ENCODE data around the gene ACHE.

ACHE gene

GRCh38 chr7:100882785-100883526 lies 12.7 kb downstream of the ACHE start:
- peaks cover 95% of the 10 kb centered on the region for H3K36me3 Mint-ChIP-seq (ENCODE audit: low read depth)
- H3K27ac Mint-ChIP-seq = peak overlapping the region; percentile 84
- H3K4me3 Mint-ChIP-seq = no peak overlapping the region
- peaks cover 76% of the 10 kb centered on the region for H3K4me1 Mint-ChIP-seq (ENCODE audit: low read depth)
- H3K9me3 Mint-ChIP-seq = no peaks in the 10 kb centered on the region
- no peaks in the 10 kb centered on the region for H3K27me3 Mint-ChIP-seq

GRCh38 chr7:100882201-100882600 lies 13.5 kb downstream of the ACHE start:
- Mint-ChIP-seq H3K27me3 (no peaks in the 10 kb centered on the region), H3K9me3 (no peaks in the 10 kb centered on the region), H3K36me3 (ENCODE audit: low read depth) (peaks cover 92% of the 10 kb centered on the region), H3K27ac (no peak overlapping the region), H3K4me3 (no peak overlapping the region), H3K4me1 (ENCODE audit: low read depth) (peaks cover 76% of the 10 kb centered on the region)

GRCh38 chr7:100881136-100881535 lies 14.6 kb downstream of the ACHE start:
- Mint-ChIP-seq H3K36me3 (ENCODE audit: low read depth) (peaks cover 90% of the 10 kb centered on the region), H3K27me3 (no peaks in the 10 kb centered on the region), H3K27ac (no peak overlapping the region), H3K4me3 (no peak overlapping the region), H3K4me1 (ENCODE audit: low read depth) (peaks cover 76% of the 10 kb centered on the region), H3K9me3 (no peaks in the 10 kb centered on the region)

- no peaks in the 10 kb centered on the region for H3K27me3 Mint-ChIP-seq
- H3K36me3 Mint-ChIP-seq (ENCODE audit: low read depth) = peaks cover 88% of the 10 kb centered on the region
- peaks cover 74% of the 10 kb centered on the region for H3K4me1 Mint-ChIP-seq (ENCODE audit: low read depth)
- H3K9me3 Mint-ChIP-seq = no peaks in the 10 kb centered on the region
- peak overlapping the region; percentile 17 for H3K27ac Mint-ChIP-seq
- no peak overlapping the region for H3K4me3 Mint-ChIP-seq
These were observed 15.0 kb downstream of the ACHE start for GRCh38 chr7:100880645-100881044.

GRCh38 chr7:100879685-100880261 lies 15.9 kb downstream of the ACHE start:
- peak overlapping the region; percentile 4 for H3K4me3 Mint-ChIP-seq
- peaks cover 72% of the 10 kb centered on the region for H3K4me1 Mint-ChIP-seq (ENCODE audit: low read depth)
- no peaks in the 10 kb centered on the region for H3K27me3 Mint-ChIP-seq
- peak overlapping the region; percentile 21 for H3K27ac Mint-ChIP-seq
- H3K36me3 Mint-ChIP-seq (ENCODE audit: low read depth) = peaks cover 83% of the 10 kb centered on the region
- H3K9me3 Mint-ChIP-seq = no peaks in the 10 kb centered on the region

- peak overlapping the region; percentile 33 for H3K4me3 Mint-ChIP-seq
- peaks cover 71% of the 10 kb centered on the region for H3K4me1 Mint-ChIP-seq (ENCODE audit: low read depth)
- peak overlapping the region; percentile 81 for H3K27ac Mint-ChIP-seq
- no peaks in the 10 kb centered on the region for H3K27me3 Mint-ChIP-seq
- H3K9me3 Mint-ChIP-seq = no peaks in the 10 kb centered on the region
- H3K36me3 Mint-ChIP-seq (ENCODE audit: low read depth) = peaks cover 81% of the 10 kb centered on the region
These were observed 17.0 kb downstream of the ACHE start for GRCh38 chr7:100878685-100879084.

- Mint-ChIP-seq H3K9me3 (no peaks in the 10 kb centered on the region), H3K27ac (peak overlapping the region; percentile 0), H3K4me1 (ENCODE audit: low read depth) (peaks cover 64% of the 10 kb centered on the region), H3K4me3 (peak overlapping the region; percentile 48), H3K27me3 (no peaks in the 10 kb centered on the region), H3K36me3 (ENCODE audit: low read depth) (peaks cover 81% of the 10 kb centered on the region)
These were observed 17.7 kb downstream of the ACHE start for GRCh38 chr7:100878013-100878412.

GRCh38 chr7:100875356-100875751 lies 20.3 kb downstream of the ACHE start:
- H3K4me3 Mint-ChIP-seq = peak overlapping the region; percentile 98
- H3K36me3 Mint-ChIP-seq (ENCODE audit: low read depth) = peaks cover 70% of the 10 kb centered on the region
- no peaks in the 10 kb centered on the region for H3K27me3 Mint-ChIP-seq
- H3K27ac Mint-ChIP-seq = peak overlapping the region; percentile 99
- H3K9me3 Mint-ChIP-seq = no peaks in the 10 kb centered on the region
- peaks cover 58% of the 10 kb centered on the region for H3K4me1 Mint-ChIP-seq (ENCODE audit: low read depth)

GRCh38 chr7:100874577-100875355 lies 20.9 kb downstream of the ACHE start, which contains the start of gene SRRT:
Gene SRRT, plus strand, starts transcription at chr7:100875103. Its CDS starts 488 bp downstream, at chr7:100875591.
- H3K36me3 Mint-ChIP-seq (ENCODE audit: low read depth) = peaks cover 64% of the 10 kb centered on the region
- peak within 1 kb of the TSS; percentile 99 for H3K27ac Mint-ChIP-seq
- H3K4me3 Mint-ChIP-seq = peak within 1 kb of the TSS; percentile 98
- H3K4me1 Mint-ChIP-seq (ENCODE audit: low read depth) = peaks cover 55% of the 10 kb centered on the region
- no peaks in the 10 kb centered on the region for H3K9me3 Mint-ChIP-seq
- H3K27me3 Mint-ChIP-seq = no peaks in the 10 kb centered on the region

- Mint-ChIP-seq H3K9me3 (no peaks in the 10 kb centered on the region), H3K27ac (peak overlapping the region; percentile 99), H3K4me3 (peak overlapping the region; percentile 98), H3K27me3 (no peaks in the 10 kb centered on the region), H3K4me1 (ENCODE audit: low read depth) (peaks cover 50% of the 10 kb centered on the region), H3K36me3 (ENCODE audit: low read depth) (peaks cover 59% of the 10 kb centered on the region)
These were observed 21.4 kb downstream of the ACHE start for GRCh38 chr7:100874300-100874576.

GRCh38 chr7:100873599-100874299 lies 21.9 kb downstream of the ACHE start:
- Mint-ChIP-seq H3K27ac (peak overlapping the region; percentile 99), H3K4me1 (ENCODE audit: low read depth) (peaks cover 45% of the 10 kb centered on the region), H3K27me3 (no peaks in the 10 kb centered on the region), H3K4me3 (peak overlapping the region; percentile 98), H3K36me3 (ENCODE audit: low read depth) (peaks cover 54% of the 10 kb centered on the region), H3K9me3 (no peaks in the 10 kb centered on the region)

- H3K4me1 Mint-ChIP-seq (ENCODE audit: low read depth) = peaks cover 14% of the 10 kb centered on the region
- H3K4me3 Mint-ChIP-seq = peak overlapping the region; percentile 92
- H3K27ac Mint-ChIP-seq = peak overlapping the region; percentile 83
These were observed 27.8 kb downstream of the ACHE start for GRCh38 chr7:100867776-100868485.

GRCh38 chr7:100867040-100867775 lies 28.5 kb downstream of the ACHE start, which contains the start of gene TRIP6:
Gene TRIP6, plus strand, starts transcription at chr7:100867387. Its CDS starts 111 bp downstream, at chr7:100867498.
- Mint-ChIP-seq H3K9me3 (no peaks in the 10 kb centered on the region), H3K4me3 (peak within 1 kb of the TSS; percentile 92), H3K36me3 (ENCODE audit: low read depth) (peaks cover 23% of the 10 kb centered on the region), H3K27me3 (no peaks in the 10 kb centered on the region), H3K27ac (peak within 1 kb of the TSS; percentile 94), H3K4me1 (ENCODE audit: low read depth) (peaks cover 14% of the 10 kb centered on the region)

More at GRCh38 chr7:100867776-100868485, 27.8 kb downstream of the ACHE start:
- H3K36me3 Mint-ChIP-seq (ENCODE audit: low read depth) = peaks cover 21% of the 10 kb centered on the region
- H3K9me3 Mint-ChIP-seq = no peaks in the 10 kb centered on the region
- H3K27me3 Mint-ChIP-seq = no peaks in the 10 kb centered on the region

- Mint-ChIP-seq H3K27me3 (no peaks in the 10 kb centered on the region), H3K9me3 (no peaks in the 10 kb centered on the region), H3K4me1 (ENCODE audit: low read depth) (peaks cover 14% of the 10 kb centered on the region), H3K36me3 (ENCODE audit: low read depth) (peaks cover 21% of the 10 kb centered on the region), H3K4me3 (peak overlapping the region; percentile 92), H3K27ac (peak overlapping the region; percentile 94)
These were observed 29.0 kb downstream of the ACHE start for GRCh38 chr7:100866729-100867039.

All from stimulated activated naive CD8-positive, alpha-beta T cell treated with anti-CD3 and anti-CD28 coated beads, Interleukin-15, Interleukin-2, amounts not matched to agents 100 ng/mL and 50 ng/mL, for 24 hours (primary cell).